ENCODE results near the gene EXT2.

EXT2 gene

DNA sequence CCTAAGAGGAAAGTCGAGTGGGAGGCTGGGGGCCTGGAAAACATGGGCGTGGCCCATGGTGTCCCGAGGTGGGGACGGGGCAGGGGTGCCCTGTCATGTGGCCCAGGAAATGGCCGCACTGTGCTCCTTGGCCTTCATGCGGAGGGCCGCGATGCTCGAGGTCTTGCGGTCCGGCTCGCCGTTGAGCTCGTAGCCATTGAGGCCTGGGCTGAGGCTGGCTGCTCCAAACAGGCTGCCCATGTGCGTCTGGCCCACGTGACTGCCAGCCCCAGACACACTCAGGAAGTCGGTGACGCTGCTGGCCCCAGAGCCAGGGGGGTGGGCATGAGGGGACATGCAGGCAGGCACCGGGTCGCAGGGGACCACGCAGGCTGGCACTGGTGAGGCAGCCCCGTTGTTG, 169.3 kb downstream of the EXT2 start:
- no peak for DNase-seq (ENCODE audit: low read depth in 1 of 2, low spot score in 1 of 2)
- no peak overlapping the region for H3K4me3 ChIP-seq (replicated peaks; ENCODE audit: insufficient read depth, low read length)
- no peak overlapping the region for H3K27ac ChIP-seq (replicated peaks)
- no peaks in the 10 kb centered on the region for H3K27me3 ChIP-seq (ENCODE audit: insufficient read depth, poor library complexity, severe bottlenecking)
- TF ChIP-seq, protein P1, sequence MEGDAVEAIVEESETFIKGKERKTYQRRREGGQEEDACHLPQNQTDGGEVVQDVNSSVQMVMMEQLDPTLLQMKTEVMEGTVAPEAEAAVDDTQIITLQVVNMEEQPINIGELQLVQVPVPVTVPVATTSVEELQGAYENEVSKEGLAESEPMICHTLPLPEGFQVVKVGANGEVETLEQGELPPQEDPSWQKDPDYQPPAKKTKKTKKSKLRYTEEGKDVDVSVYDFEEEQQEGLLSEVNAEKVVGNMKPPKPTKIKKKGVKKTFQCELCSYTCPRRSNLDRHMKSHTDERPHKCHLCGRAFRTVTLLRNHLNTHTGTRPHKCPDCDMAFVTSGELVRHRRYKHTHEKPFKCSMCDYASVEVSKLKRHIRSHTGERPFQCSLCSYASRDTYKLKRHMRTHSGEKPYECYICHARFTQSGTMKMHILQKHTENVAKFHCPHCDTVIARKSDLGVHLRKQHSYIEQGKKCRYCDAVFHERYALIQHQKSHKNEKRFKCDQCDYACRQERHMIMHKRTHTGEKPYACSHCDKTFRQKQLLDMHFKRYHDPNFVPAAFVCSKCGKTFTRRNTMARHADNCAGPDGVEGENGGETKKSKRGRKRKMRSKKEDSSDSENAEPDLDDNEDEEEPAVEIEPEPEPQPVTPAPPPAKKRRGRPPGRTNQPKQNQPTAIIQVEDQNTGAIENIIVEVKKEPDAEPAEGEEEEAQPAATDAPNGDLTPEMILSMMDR (IDR thresholded peaks at IDR 0.05; ENCODE audit: insufficient read depth, low read length) = no peak
- TF ChIP-seq REST (IDR thresholded peaks at IDR 0.05; ENCODE audit: insufficient replicate concordance, low read depth) = no peak

- no peaks in the 10 kb centered on the region for H3K27me3 ChIP-seq (ENCODE audit: insufficient read depth, poor library complexity, severe bottlenecking)
- no peak overlapping the region for H3K4me3 ChIP-seq (replicated peaks; ENCODE audit: insufficient read depth, low read length)
- TF ChIP-seq POLR2AphosphoS5 (IDR thresholded peaks at IDR 0.05; ENCODE audit: low read depth) (no peak), REST (IDR thresholded peaks at IDR 0.05; ENCODE audit: insufficient replicate concordance, low read depth) (no peak), SPI1 (IDR thresholded peaks at IDR 0.05; ENCODE audit: borderline replicate concordance, low read depth) (no peak), GABPA (IDR thresholded peaks at IDR 0.05; ENCODE audit: low read depth) (no peak)
- TF ChIP-seq, protein P1 (IDR thresholded peaks at IDR 0.05; ENCODE audit: insufficient read depth, low read length) = no peak
- H3K27ac ChIP-seq (replicated peaks) = no peak overlapping the region
- no peak for DNase-seq (ENCODE audit: low read depth in 1 of 2, low spot score in 1 of 2)
Observed at GRCh38 chr11:44266056-44266780, 170.7 kb downstream of the EXT2 start.

DNA sequence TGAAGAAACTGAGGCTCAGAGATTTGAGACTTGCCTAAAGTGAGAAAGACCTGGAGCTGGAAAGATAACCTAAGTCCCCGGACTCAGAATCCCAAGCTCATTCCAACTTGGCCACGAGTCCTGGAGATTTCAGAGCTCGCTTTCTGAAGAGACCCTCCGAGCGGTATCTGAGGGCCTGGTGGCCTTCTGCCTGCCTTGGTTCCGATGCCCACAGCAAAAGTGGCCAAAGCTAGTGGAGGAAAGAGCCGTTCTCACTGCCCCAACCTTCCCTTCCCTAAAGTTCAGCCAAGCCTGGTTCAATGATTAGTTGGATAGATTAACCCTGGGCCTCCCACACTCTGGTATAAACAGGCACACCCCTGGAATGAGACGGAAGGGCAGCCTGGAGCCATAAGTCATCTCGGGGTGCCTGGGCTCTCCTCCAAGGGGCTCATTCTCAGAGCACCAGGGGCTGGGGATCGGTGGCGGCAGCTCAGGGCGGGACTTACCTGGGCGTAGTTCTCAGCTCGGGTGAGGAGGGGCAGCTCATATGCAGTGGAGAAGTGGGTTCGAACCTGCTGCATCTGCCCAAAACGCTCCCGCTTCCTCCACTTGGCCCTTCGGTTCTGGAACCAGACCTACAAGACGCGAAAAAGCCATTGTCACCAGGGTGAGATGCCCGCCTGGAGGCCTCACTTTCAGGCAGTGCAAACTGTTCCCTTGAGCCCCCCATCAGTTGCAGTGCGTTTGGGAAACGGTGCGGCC, 171.7 kb downstream of the EXT2 start:
- TF ChIP-seq, protein P1 (IDR thresholded peaks at IDR 0.05; ENCODE audit: insufficient read depth, low read length) = no peak
- TF ChIP-seq GABPA (IDR thresholded peaks at IDR 0.05; ENCODE audit: low read depth) (no peak), SPI1 (IDR thresholded peaks at IDR 0.05; ENCODE audit: borderline replicate concordance, low read depth) (no peak), POLR2AphosphoS5 (IDR thresholded peaks at IDR 0.05; ENCODE audit: low read depth) (no peak)
- no peak overlapping the region for H3K4me3 ChIP-seq (replicated peaks; ENCODE audit: insufficient read depth, low read length)
- H3K27me3 ChIP-seq (ENCODE audit: insufficient read depth, poor library complexity, severe bottlenecking) = no peaks in the 10 kb centered on the region
- DNase-seq (ENCODE audit: low read depth in 1 of 2, low spot score in 1 of 2) = no peak
- H3K27ac ChIP-seq (replicated peaks) = no peak overlapping the region

Measured in HL-60 (cell line).